Measurements from ENCODE around the gene CHEK1.

The CHEK1 gene

DNA sequence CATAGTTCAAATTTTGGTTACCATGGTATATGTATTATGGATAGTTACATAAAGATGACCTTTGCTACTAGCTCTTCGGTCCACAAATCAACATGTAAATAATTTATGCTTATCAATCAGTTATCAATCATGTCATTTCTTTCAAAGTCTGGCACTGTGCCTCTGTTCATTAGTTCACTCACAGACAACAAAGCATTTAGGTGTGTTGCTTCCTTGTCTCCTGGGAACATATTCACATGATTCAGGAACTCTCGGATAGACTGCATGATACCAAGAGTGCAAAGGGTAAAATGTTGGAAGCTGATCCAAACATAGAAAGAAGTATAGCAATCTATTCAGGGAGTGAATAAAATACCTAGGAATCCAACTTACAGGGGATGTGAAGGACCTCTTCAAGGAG is 70.0 kb downstream of the CHEK1 start:
- no peak for TF ChIP-seq POLR2AphosphoS5 (IDR thresholded peaks at IDR 0.05; ENCODE audit: low read depth, low read length)
- no peak for TF ChIP-seq FOXP2 (optimal IDR thresholded peaks at IDR 0.05; ENCODE audit: borderline replicate concordance, extremely low read depth, extremely low read length, insufficient read depth)
- TF ChIP-seq REST (IDR thresholded peaks at IDR 0.05; ENCODE audit: insufficient read depth in 1 of 2, low read depth in 2 of 2, low read length in 2 of 2) = no peak
- TF ChIP-seq TAF1 (IDR thresholded peaks at IDR 0.05; ENCODE audit: borderline replicate concordance, insufficient read depth, low read length) = no peak

DNA sequence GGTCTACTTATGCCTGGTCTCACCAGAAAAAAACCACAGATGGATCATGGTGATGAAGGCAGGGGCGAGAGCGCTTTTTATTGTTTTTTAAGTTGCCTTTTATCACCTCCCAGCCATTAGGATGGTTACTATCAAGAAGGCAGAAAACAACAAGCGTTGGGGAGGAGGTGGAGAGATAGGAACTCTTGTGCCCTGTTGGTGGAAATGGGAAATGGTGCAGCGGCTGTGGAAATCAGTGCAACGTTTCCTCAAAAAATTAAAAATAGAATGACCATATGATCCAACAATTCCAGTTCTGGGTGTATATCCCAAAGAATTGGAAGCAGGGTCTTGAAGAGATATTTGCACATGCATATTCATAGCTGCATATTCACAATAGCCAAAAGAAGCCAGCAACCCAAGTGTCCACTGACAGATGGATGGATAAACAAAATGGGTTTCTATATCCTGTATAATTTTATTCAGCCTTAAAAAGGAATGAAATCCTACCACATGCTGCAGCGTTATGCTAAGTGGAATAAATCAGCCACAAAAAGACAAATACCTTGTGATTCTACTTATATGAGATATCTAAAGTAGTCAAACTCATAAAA is 76.2 kb downstream of the CHEK1 start:
- no peak for TF ChIP-seq REST (IDR thresholded peaks at IDR 0.05; ENCODE audit: insufficient read depth in 1 of 2, low read depth in 2 of 2, low read length in 2 of 2)
- no peak for TF ChIP-seq TAF1 (IDR thresholded peaks at IDR 0.05; ENCODE audit: borderline replicate concordance, insufficient read depth, low read length)
- TF ChIP-seq SIN3A (IDR thresholded peaks at IDR 0.05; ENCODE audit: borderline replicate concordance, insufficient read depth, low read length) = no peak
- TF ChIP-seq POLR2AphosphoS5 (IDR thresholded peaks at IDR 0.05; ENCODE audit: low read depth, low read length) = no peak
- TF ChIP-seq FOXP2 (optimal IDR thresholded peaks at IDR 0.05; ENCODE audit: borderline replicate concordance, extremely low read depth, extremely low read length, insufficient read depth) = no peak

DNA sequence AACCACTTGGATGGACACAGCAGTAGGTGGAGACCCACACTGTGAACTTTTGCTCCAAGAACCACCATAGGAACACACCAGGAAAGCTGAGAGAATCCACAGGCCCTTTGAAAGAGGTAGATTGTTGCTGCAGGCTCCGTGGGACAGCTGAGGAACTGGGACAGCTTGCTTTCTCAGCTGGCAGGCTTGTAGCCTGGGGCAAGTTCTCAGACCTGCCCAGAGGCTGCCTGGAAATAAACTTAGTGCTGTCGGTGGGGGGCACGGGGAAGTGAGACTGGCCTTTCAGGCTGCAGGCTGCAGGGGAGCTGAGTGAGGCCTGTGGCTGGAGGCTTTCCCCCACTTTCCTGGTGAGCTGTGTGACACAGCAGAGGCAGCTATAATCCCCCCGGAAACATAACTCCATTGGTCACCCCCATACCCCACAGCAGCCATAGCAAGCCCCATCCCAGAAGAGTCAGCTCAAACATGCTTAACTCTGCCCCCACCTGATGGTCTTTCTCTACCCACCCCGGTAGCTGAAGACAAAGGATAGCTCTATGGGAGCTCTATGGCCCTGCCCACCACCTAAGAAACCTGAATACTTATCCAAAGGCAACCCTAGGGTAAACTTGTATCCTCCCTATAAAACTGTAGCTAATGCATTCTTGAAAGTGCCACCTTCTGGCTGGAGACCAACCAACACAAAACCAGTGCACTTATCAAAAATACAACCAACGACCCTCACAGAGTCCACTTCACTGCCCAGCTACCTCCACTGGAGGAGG is 77.1 kb downstream of the CHEK1 start:
- TF ChIP-seq REST (IDR thresholded peaks at IDR 0.05; ENCODE audit: insufficient read depth in 1 of 2, low read depth in 2 of 2, low read length in 2 of 2) (no peak), POLR2AphosphoS5 (IDR thresholded peaks at IDR 0.05; ENCODE audit: low read depth, low read length) (no peak), TAF1 (IDR thresholded peaks at IDR 0.05; ENCODE audit: borderline replicate concordance, insufficient read depth, low read length) (no peak), SIN3A (IDR thresholded peaks at IDR 0.05; ENCODE audit: borderline replicate concordance, insufficient read depth, low read length) (no peak), FOXP2 (optimal IDR thresholded peaks at IDR 0.05; ENCODE audit: borderline replicate concordance, extremely low read depth, extremely low read length, insufficient read depth) (no peak)

- no peak for TF ChIP-seq SIN3A (IDR thresholded peaks at IDR 0.05; ENCODE audit: borderline replicate concordance, insufficient read depth, low read length)
- TF ChIP-seq POLR2AphosphoS5 (IDR thresholded peaks at IDR 0.05; ENCODE audit: low read depth, low read length) = no peak
- no peak for TF ChIP-seq FOXP2 (optimal IDR thresholded peaks at IDR 0.05; ENCODE audit: borderline replicate concordance, extremely low read depth, extremely low read length, insufficient read depth)
Observed at GRCh38 chr11:125720781-125721180, 95.8 kb downstream of the CHEK1 start.

DNA sequence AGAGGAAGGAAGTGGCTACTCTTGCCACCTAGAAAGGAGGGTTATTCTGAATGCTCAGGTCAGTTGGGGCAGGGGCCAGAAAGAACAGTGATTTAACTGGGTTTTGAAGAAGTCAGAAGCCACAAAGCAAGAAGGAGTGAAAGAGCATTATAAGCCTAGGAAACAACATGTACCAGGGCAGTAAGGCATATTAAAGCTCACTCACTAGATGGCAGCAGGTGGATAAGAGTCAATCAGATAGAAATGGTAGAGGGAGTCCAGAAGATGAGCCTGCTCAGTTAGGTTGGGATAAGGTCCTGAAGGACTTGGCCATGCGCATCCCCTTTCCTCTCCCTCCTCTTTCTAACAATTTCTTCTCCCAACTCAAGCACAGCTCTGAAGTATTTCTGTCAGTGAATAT is 99.2 kb downstream of the CHEK1 start:
- TF ChIP-seq SIN3A (IDR thresholded peaks at IDR 0.05; ENCODE audit: borderline replicate concordance, insufficient read depth, low read length) = no peak
- no peak for TF ChIP-seq REST (IDR thresholded peaks at IDR 0.05; ENCODE audit: insufficient read depth in 1 of 2, low read depth in 2 of 2, low read length in 2 of 2)
- TF ChIP-seq FOXP2 (optimal IDR thresholded peaks at IDR 0.05; ENCODE audit: borderline replicate concordance, extremely low read depth, extremely low read length, insufficient read depth) = no peak
- no peak for TF ChIP-seq TAF1 (IDR thresholded peaks at IDR 0.05; ENCODE audit: borderline replicate concordance, insufficient read depth, low read length)
- TF ChIP-seq POLR2AphosphoS5 (IDR thresholded peaks at IDR 0.05; ENCODE audit: low read depth, low read length) = no peak
